ENCODE measurements around the gene KPNB1.

GRCh38 chr17:47695429-47696376 lies 46.0 kb downstream of the KPNB1 start:
- TF ChIP-seq CTCF (conservative IDR thresholded peaks at IDR 0.05; ENCODE audit: low read depth, low read length) (no peak), EZH2phosphoT487 (IDR thresholded peaks at IDR 0.05; ENCODE audit: borderline replicate concordance, low read length) (no peak)

Measured in PC-3 (cell line).